ENCODE measurements around the gene CCDC92. TPM values are rescaled to one million over a fixed set of nuclear protein-coding genes. Genes with fewer than 3 reads are reported as not detected.

Gene CCDC92
- polyA plus RNA-seq, 1 donor from 2014 or later, result 11.3 TPM

- no peak overlapping the region for H3K27ac ChIP-seq (ENCODE audit: low read length)
- H3K79me2 ChIP-seq (replicated peaks; ENCODE audit: insufficient read depth, low read length), result no peaks in the 10 kb centered on the region
- no peak overlapping the region for H2AFZ ChIP-seq (ENCODE audit: low read depth, low read length)
- no peaks in the 10 kb centered on the region for H4K20me1 ChIP-seq (ENCODE audit: insufficient read depth)
- no peak overlapping the region for H3K4me2 ChIP-seq (ENCODE audit: low read length)
- H3K9ac ChIP-seq (ENCODE audit: low read length), result no peak overlapping the region
- no peaks in the 10 kb centered on the region for H3F3A ChIP-seq (ENCODE audit: insufficient read depth, low read length, poor library complexity, severe bottlenecking)
- TF ChIP-seq MXI1 (conservative IDR thresholded peaks at IDR 0.05; ENCODE audit: poor library complexity, severe bottlenecking) (no peak), TAF1 (IDR thresholded peaks at IDR 0.05; ENCODE audit: low read depth) (no peak), EZH2 (IDR thresholded peaks at IDR 0.05; ENCODE audit: borderline replicate concordance, insufficient read depth, low read length, poor library complexity, severe bottlenecking) (no peak), RAD21 (conservative IDR thresholded peaks at IDR 0.05) (no peak), REST (IDR thresholded peaks at IDR 0.05; ENCODE audit: borderline replicate concordance) (no peak), SMC3 (conservative IDR thresholded peaks at IDR 0.05; ENCODE audit: poor library complexity) (no peak), POLR2AphosphoS5 (IDR thresholded peaks at IDR 0.05) (no peak), EP300 (conservative IDR thresholded peaks at IDR 0.05; ENCODE audit: poor library complexity, severe bottlenecking) (no peak)
- TF ChIP-seq, protein P1, sequence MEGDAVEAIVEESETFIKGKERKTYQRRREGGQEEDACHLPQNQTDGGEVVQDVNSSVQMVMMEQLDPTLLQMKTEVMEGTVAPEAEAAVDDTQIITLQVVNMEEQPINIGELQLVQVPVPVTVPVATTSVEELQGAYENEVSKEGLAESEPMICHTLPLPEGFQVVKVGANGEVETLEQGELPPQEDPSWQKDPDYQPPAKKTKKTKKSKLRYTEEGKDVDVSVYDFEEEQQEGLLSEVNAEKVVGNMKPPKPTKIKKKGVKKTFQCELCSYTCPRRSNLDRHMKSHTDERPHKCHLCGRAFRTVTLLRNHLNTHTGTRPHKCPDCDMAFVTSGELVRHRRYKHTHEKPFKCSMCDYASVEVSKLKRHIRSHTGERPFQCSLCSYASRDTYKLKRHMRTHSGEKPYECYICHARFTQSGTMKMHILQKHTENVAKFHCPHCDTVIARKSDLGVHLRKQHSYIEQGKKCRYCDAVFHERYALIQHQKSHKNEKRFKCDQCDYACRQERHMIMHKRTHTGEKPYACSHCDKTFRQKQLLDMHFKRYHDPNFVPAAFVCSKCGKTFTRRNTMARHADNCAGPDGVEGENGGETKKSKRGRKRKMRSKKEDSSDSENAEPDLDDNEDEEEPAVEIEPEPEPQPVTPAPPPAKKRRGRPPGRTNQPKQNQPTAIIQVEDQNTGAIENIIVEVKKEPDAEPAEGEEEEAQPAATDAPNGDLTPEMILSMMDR (IDR thresholded peaks at IDR 0.05; ENCODE audit: poor library complexity, severe bottlenecking), result no peak
- H3K9me3 ChIP-seq (ENCODE audit: low read length), result no peaks in the 10 kb centered on the region
- no peaks in the 10 kb centered on the region for H3K36me3 ChIP-seq (ENCODE audit: insufficient read depth, low read length)
- no peak overlapping the region for H3K4me3 ChIP-seq (ENCODE audit: low read length)
- H3K27me3 ChIP-seq (ENCODE audit: insufficient read depth, low read depth, low read length), result no peaks in the 10 kb centered on the region
- no peaks in the 10 kb centered on the region for H3K9me2 ChIP-seq (ENCODE audit: insufficient read depth, low read length)
Observed at GRCh38 chr12:123938679-123939480, 33.8 kb downstream of the CCDC92 start.

- Histone ChIP-seq H3K9ac (ENCODE audit: low read length) (no peak overlapping the region), H3K9me3 (ENCODE audit: low read length) (no peaks in the 10 kb centered on the region), H3K36me3 (ENCODE audit: insufficient read depth, low read length) (no peaks in the 10 kb centered on the region), H4K20me1 (ENCODE audit: insufficient read depth) (no peaks in the 10 kb centered on the region), H3K79me2 (replicated peaks; ENCODE audit: insufficient read depth, low read length) (no peaks in the 10 kb centered on the region), H3K4me2 (ENCODE audit: low read length) (no peak overlapping the region), H3K27ac (ENCODE audit: low read length) (no peak overlapping the region), H3K4me3 (ENCODE audit: low read length) (no peak overlapping the region), H3K9me2 (ENCODE audit: insufficient read depth, low read length) (no peaks in the 10 kb centered on the region), H3K27me3 (ENCODE audit: insufficient read depth, low read depth, low read length) (no peaks in the 10 kb centered on the region), H2AFZ (ENCODE audit: low read depth, low read length) (no peak overlapping the region), H3F3A (ENCODE audit: insufficient read depth, low read length, poor library complexity, severe bottlenecking) (no peaks in the 10 kb centered on the region)
- TF ChIP-seq EZH2 (IDR thresholded peaks at IDR 0.05; ENCODE audit: borderline replicate concordance, insufficient read depth, low read length, poor library complexity, severe bottlenecking) (no peak), POLR2AphosphoS5 (IDR thresholded peaks at IDR 0.05) (no peak), REST (IDR thresholded peaks at IDR 0.05; ENCODE audit: borderline replicate concordance) (no peak), RAD21 (conservative IDR thresholded peaks at IDR 0.05) (no peak), TAF1 (IDR thresholded peaks at IDR 0.05; ENCODE audit: low read depth) (no peak), SMC3 (conservative IDR thresholded peaks at IDR 0.05; ENCODE audit: poor library complexity) (no peak)
Observed at GRCh38 chr12:123937707-123938591, 34.7 kb downstream of the CCDC92 start.
